Measurements from ENCODE around the gene CHERP. TPM values are rescaled to one million over a fixed set of nuclear protein-coding genes. Genes with fewer than 3 reads are reported as not detected.
"Not testable (repeated sequence)": the region's sequence is repeated elsewhere in the genome, so short reads cannot be mapped to it uniquely, and the experiment has no call there.

Gene CHERP
- total RNA-seq, 4 donors from 2014 or later = 11.4 to 26.4 (median 22.4) TPM

DNA sequence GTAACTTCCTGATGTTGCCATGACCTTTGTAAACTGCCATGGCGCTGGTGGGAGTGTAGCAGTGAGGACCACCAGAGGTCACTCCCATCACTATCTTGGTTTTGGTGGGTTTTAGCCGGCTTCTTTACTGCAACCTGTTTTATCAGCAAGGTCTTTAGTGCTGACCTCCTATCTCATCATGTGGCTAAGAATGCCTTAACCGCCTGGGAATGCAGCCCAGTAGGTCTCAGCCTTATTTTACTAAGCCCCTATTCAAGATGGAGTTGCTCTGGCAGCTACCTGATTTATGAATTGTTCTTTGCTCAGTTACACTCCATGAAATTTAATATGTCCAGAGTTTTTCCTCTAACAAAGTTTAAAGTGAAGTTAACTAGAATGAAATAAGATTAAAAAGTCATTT is 65.8 kb downstream of the CHERP start:
- DNase-seq = no peak
- TF ChIP-seq, protein P1, sequence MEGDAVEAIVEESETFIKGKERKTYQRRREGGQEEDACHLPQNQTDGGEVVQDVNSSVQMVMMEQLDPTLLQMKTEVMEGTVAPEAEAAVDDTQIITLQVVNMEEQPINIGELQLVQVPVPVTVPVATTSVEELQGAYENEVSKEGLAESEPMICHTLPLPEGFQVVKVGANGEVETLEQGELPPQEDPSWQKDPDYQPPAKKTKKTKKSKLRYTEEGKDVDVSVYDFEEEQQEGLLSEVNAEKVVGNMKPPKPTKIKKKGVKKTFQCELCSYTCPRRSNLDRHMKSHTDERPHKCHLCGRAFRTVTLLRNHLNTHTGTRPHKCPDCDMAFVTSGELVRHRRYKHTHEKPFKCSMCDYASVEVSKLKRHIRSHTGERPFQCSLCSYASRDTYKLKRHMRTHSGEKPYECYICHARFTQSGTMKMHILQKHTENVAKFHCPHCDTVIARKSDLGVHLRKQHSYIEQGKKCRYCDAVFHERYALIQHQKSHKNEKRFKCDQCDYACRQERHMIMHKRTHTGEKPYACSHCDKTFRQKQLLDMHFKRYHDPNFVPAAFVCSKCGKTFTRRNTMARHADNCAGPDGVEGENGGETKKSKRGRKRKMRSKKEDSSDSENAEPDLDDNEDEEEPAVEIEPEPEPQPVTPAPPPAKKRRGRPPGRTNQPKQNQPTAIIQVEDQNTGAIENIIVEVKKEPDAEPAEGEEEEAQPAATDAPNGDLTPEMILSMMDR (IDR thresholded peaks at IDR 0.05) = no peak
- TF ChIP-seq POLR2A (IDR thresholded peaks at IDR 0.05) = no peak
- Histone ChIP-seq H3K4me3 (no peak overlapping the region), H3K27ac (no peak overlapping the region), H3K36me3 (no peaks in the 10 kb centered on the region), H3K4me1 (no peaks in the 10 kb centered on the region), H3K9me3 (peaks cover 0 to 3% (median 0%) of the 10 kb centered on the region in 4 donors), H3K27me3 (no peaks in the 10 kb centered on the region)

DNA sequence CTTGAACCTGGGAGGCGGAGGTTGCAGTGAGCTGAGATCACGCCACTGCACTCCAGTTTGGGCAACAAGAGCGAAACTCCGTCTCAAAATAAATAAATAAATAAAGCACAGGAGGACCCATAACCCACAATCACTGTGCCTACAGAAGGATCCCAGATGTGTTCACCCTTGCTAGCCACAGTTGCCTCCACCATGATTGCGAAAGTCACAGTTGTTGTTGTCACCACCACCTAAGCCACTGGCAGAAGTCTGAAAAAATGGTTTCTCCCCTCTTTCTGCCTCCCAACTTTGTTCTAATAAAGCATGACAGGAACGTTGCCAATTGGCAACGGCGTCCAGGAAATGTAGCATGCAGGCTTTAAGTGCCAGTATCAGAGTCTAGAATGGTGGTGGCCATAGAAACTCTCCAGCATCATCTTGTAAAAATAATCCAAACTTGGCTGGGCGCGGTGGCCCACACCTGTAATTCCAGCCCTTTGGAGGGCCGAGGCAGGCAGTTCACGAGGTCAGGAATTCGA is 68.3 kb downstream of the CHERP start:
- Histone ChIP-seq H3K9me3 (peaks cover 0 to 3% (median 0%) of the 10 kb centered on the region in 4 donors), H3K4me3 (no peak overlapping the region), H3K4me1 (peaks cover 0 to 15% (median 8%) of the 10 kb centered on the region in 4 donors), H3K36me3 (no peaks in the 10 kb centered on the region), H3K27me3 (no peaks in the 10 kb centered on the region), H3K27ac (no peak overlapping the region)
- no peak for TF ChIP-seq POLR2A (IDR thresholded peaks at IDR 0.05)
- TF ChIP-seq, protein P1 (IDR thresholded peaks at IDR 0.05) = no peak
- DNase-seq = no peak

DNA sequence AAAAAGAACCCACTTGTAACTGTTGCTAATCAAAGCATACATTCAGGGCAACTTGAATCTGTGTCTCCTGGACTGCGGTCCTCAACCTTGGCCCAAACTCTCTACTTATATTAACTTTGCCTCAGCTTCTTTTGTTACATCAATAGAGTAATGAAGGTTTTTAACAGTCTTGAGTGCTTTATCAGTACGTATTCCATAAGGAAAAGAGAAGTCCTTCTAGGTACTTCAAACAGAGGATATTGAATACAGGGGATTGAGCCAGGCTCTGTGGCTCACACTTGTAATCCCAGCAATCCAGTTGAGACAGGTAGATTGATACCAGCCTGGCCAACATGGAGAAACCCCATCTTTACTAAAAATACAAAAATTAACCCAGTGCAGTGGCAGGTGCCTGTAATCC is 69.2 kb downstream of the CHERP start:
- no peak for DNase-seq
- Histone ChIP-seq H3K4me1 (peaks cover 0 to 15% (median 8%) of the 10 kb centered on the region in 4 donors), H3K36me3 (no peaks in the 10 kb centered on the region), H3K27me3 (no peaks in the 10 kb centered on the region), H3K27ac (no peak overlapping the region), H3K9me3 (peaks cover 0 to 3% (median 0%) of the 10 kb centered on the region in 4 donors), H3K4me3 (no peak overlapping the region)
- TF ChIP-seq, protein P1 (IDR thresholded peaks at IDR 0.05) = no peak
- TF ChIP-seq POLR2A (IDR thresholded peaks at IDR 0.05) = no peak

DNA sequence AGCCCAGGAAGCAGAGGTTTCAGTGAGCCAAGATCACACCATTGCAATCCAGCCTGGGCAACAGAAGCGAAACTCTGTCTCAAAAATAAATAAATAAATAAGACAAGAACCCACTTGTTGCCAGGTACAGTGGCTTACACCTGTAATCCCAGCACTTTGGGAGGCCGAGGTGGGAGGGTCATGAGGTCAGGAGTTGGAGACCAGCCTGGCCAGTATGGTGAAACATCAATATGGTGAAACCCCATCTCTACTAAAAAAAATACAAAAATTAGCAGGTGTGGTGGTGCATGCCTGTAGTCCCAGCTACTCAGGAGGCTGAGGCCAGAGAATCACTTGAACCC is 69.7 kb downstream of the CHERP start:
- Histone ChIP-seq H3K4me1 (peaks cover 0 to 15% (median 8%) of the 10 kb centered on the region in 4 donors), H3K4me3 (peak overlapping the region; percentile 74 to 100 (median 100)), H3K27ac (peak overlapping the region; percentile 78 to 92 (median 88))
- DNase-seq, H3K36me3 ChIP-seq, H3K27me3 ChIP-seq, H3K9me3 ChIP-seq: not testable (repeated sequence)

DNA sequence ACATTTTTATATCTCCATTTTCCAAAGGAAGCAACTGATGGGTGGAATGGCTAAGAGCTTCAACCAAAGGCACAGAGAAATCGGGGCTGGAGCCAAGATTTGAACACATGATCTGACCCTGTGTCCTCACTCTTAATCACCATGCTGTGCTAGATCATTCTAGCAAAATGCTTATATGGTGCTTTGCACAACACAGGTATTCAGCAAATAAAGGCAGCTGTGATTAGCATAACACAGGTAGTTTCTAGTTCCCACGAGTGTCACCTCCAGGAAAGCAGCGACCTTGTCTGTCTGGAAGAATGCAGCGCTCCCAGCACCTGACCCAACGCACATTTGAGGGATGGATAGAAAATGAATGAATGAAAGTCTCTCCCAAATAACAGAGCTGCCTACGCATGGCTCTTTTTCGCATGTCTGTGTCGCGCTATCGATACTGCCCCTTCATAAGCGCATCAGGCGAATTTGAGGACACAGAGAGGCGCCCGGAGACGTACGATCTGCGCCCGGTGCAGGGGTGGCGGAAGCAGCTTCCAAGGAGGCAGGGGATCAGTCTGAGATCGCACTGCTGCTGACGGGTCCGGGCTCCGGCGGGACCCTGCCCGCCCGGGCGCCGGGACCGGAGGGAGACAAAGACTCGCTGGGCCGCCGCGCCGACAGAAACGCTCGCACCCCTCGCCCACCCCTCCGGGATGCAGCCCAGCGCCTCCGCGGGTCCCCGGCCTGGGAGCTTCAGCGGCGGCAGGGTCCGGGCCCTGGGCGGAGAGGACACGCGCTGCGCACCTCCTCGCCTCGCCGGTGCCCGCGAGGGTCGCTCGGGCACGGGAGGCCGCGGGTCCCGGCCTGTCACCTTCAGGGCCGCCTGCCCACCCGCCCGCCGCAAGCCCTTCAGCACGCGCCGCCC is 71.1 kb downstream of the CHERP start:
- peak in 1 of 3 donors; percentile 56 for DNase-seq
- H3K36me3 ChIP-seq = no peaks in the 10 kb centered on the region
- TF ChIP-seq POLR2A (IDR thresholded peaks at IDR 0.05) = peak in 1 of 2 donors; percentile 11
- TF ChIP-seq, protein P1 (IDR thresholded peaks at IDR 0.05) = no peak
- H3K27ac ChIP-seq = peak overlapping the region; percentile 78 to 92 (median 88)
- peaks cover 0 to 15% (median 8%) of the 10 kb centered on the region in 4 donors for H3K4me1 ChIP-seq
- H3K4me3 ChIP-seq = peak overlapping the region; percentile 74 to 100 (median 100)
- no peaks in the 10 kb centered on the region for H3K27me3 ChIP-seq
- peaks cover 0 to 3% (median 0%) of the 10 kb centered on the region in 4 donors for H3K9me3 ChIP-seq

DNA sequence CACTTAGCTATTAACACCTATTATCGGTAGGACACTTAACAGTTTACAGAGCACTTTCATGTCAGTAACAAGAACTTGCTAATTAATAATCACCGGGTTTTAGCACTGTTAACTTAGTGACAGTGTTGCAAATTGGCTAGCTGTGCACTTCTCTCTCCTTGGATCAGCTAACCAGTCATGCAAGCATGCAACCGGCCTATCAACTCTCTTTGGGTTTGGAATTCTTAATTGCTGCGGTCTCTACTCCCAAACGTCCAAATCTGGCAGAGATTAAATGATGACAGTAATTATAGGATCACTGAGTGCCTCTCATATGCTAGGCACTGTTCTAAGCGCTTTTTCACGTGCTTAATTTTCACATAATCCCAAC is 71.7 kb downstream of the CHERP start:
- H3K4me1 ChIP-seq = peaks cover 0 to 15% (median 8%) of the 10 kb centered on the region in 4 donors
- H3K27ac ChIP-seq = peak overlapping the region in 2 of 4 donors; percentile 87 to 92
- peaks cover 0 to 3% (median 0%) of the 10 kb centered on the region in 4 donors for H3K9me3 ChIP-seq
- no peak for DNase-seq
- peak overlapping the region; percentile 74 to 100 (median 100) for H3K4me3 ChIP-seq
- H3K36me3 ChIP-seq = no peaks in the 10 kb centered on the region
- TF ChIP-seq, protein P1 (IDR thresholded peaks at IDR 0.05) = no peak
- TF ChIP-seq POLR2A (IDR thresholded peaks at IDR 0.05) = no peak
- H3K27me3 ChIP-seq = no peaks in the 10 kb centered on the region

All from Peyer's patch (tissue), 4 donors.